Measurements from ENCODE around the gene ZNFX1.

DNA sequence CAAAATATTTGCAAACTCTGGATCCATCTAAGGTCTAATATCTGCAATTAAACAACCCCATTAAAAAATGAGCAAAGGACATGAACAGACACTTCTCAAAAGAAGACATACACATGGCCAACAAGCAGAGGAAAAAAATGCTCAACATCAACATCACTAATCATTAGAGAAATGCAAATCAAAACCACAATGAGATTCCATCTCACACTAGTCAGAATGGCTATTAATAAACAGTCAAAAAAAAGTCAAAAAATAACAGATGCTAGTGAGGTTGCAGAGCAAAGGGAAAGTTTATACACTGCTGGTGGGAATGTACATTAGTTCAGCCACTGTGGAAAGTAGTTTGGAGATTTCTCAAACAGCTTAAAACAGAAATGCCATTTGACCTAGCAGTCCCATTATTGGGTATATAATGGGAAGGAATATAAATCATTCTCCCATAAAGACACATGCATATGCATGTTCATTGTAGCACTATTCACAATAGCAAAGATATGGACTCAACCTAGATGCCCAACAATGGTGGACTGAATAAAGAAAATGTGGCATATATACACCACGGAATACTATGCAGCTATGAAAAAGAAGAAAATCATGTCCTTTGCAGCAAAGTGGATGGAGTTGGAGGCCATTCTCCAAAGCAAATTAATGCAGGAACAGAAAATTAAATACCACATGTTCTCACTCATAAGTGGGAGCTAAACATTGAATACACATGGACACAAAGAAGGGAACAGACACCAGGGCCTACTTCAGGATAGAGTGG is 9.1 kb downstream of the ZNFX1 start:
- no peak for TF ChIP-seq CTCF (IDR thresholded peaks at IDR 0.05; ENCODE audit: low read depth, low read length)
- no peak for TF ChIP-seq EZH2phosphoT487 (IDR thresholded peaks at IDR 0.05; ENCODE audit: low read depth)
